ENCODE results near the gene CACNA1A.

- TF ChIP-seq CTCF (IDR thresholded peaks at IDR 0.05; ENCODE audit: low read length) (no peak), EZH2phosphoT487 (IDR thresholded peaks at IDR 0.05; ENCODE audit: low read length) (no peak), EZH2 (optimal IDR thresholded peaks at IDR 0.05; ENCODE audit: low read depth, low read length) (no peak)
Measured at GRCh38 chr19:13408889-13409518, 97.3 kb downstream of the CACNA1A start.

Data from MM.1S (cell line).